SHP77 treated with DMSO at 0.1 percent for 48 hours (cell line): ENCODE results near the gene ANKDD1A.

Source experiments
- DNase-seq: peaks from one replicate; lab custom pipeline; 2025; lab: John Stamatoyannopoulos, UW

ANKDD1A gene

DNA sequence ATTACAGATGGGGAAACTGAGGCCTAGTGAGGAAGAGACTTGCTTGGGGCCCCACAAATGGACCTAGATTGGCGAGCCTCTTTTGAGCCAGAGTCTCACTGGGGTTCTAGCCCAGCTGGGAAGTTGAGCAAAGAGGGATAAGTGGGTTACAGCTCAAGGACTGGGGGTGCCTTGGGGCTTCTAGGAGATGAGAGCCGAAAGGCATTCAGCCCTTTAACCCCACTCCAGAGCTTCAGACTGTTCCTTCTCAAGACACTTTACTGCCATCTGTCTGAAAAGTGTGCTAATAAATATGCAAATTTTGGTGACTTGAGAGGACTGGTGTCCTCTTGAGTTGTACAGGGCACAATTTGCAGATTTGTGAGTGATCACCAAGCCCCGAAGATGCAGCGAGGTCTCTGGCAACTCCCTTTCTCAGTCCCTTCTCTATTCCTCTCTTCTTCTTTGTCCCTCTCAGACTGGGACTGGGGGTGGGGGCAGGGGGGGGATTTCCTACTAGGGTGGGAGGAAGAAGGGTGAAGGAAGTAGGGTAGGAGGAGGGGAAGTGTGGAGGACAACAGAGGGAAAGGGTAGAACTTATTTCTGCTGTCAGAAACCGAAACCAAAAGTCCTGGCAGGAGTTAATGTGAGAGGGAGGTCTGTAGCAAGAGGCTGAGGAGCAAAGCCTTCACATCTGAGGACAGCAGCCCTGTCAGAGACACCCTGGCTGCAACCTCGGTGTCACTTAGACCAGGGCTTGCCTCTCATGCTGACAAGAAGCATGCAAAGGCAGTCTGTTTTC is 16.2 kb upstream of the ANKDD1A start:
- DNase-seq = no peak

DNA sequence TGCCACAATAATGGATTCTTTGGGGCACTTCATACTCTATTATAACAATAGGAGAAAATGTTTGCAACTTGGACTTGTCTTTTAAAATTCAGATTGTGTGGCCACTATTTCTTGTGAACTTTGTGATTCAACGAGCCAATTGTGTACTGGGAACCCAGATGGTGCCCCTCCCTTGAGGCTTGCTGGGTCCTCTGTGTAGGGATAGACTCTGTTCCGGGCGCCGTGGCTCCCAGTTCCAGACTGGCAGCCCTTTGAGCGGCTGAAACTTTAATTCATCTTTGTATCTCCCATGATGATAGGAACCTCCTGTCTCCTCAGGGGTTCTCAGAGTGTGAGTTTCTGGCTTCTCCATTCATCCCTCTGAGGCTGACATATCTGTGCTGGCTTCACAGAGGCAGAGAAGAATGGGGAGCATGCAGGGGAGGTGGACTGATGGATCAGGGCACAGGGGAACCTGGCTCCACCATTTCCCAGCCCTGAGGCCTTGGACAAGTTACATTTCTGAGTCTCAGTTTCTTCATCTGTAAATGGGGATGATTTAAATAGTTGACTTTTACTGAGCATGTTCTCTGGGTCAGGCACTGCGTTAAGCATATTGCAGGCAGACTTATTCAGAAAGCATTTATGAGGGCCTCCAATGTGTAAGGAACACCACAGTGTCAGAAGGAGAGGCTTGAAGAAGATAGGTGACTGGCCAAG is 15.2 kb upstream of the ANKDD1A start:
- DNase-seq = no peak

DNA sequence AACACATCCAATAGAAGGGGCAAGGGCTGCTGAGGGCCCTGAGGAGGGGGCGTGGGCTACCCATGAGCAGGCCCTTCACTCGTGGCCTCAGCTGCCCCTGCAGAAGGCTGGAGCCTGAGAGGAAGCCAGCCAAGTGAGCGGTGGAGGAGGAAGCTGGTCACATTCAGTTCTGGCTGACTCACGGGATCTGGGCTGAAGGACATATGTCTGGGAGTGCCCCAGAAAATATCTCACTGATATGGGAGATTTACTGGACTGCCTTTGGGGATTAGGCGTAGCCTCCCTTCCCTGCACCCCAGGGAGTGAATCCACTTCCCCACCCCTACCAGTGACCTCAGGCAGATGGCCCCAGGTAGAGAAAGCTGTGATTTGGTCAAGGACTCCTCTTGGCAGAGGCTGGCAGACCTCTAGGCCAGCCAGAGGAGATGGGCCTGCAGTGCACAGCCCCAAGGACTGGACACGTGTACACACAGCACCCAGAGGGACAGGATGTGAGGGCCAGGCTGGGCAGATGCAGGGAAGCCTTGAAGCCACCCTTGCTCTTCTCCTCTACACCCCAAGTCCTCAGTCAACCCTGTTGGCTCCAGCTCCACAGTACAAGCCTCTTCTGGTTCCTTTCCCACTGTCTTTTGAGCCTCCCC is 14.2 kb upstream of the ANKDD1A start:
- DNase-seq = no peak

DNA sequence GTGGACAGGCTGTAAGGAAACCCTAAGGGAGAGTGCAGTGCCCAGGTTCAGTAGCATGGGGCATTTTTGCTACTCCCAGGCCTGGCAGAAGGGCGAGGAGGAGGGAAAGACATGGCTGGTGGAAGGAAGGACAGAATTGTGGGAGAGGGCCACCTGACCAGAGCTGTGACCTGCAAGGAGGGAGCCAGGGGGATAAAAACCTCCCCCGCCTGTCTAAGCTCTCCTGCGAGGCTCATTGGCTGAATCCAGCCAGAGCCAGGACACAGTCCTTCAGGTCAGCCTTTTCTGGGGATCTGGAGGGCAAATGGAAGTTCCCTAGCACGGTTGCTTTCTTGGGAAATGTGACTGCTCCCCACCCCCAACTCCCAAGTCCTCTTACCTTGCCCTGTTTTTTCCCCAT is 13.3 kb upstream of the ANKDD1A start:
- no peak for DNase-seq

DNA sequence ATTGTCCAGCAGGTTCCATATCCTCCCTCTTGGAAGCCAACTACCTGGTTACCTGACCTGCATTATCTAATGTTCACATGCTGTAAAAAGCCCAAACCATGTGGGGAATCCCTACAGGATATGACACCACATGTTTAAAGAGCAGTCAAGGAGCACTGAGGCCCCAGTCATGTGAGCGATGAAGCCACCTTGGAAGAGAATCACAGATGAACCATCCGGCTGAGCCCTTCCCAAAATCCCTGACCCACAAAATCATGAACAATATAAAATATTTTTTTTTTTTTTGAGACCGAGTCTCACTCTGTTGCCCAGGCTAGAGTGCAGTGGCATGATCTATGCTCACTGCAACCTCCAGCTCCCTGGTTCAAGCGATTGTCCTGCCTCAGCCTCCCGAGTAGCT is 10.6 kb upstream of the ANKDD1A start:
- DNase-seq = no peak

DNA sequence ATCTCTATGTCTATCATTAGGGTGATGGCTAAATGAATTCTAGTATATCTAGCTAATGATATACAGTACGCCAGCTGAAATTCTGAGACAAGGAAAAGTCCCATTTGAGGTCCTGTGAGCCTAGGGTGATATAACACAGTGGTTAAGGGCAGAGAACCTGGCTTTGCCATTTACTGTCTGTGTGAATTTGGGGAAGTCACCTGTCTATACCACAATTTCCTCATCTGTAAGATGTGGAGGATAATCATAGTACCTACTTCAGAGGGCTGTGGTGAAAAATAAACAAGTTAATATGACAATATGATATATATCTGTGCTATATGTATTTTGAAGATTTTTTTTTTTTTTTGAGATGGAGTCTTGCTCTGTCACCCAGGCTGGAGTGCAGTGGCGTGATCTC is 9.8 kb upstream of the ANKDD1A start:
- DNase-seq = no peak

DNA sequence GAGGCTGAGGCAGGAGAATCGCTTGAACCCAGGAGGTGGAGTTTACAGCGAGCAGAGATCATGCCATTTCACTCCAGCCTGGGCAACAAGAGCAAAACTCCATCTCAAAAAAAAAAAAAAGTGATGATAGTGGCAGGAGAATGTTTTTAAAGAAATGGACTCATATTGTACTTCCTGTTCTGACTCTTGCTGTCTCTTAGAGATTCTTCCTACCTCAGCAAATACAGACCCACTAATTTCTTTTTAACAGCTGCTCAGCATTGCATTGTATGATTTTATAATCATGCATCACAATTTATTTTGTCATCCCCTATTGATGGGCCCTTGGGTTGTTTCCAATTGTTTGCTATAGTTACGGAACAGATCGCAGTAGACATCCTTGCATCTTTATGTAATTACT is 8.8 kb upstream of the ANKDD1A start:
- DNase-seq = no peak

DNA sequence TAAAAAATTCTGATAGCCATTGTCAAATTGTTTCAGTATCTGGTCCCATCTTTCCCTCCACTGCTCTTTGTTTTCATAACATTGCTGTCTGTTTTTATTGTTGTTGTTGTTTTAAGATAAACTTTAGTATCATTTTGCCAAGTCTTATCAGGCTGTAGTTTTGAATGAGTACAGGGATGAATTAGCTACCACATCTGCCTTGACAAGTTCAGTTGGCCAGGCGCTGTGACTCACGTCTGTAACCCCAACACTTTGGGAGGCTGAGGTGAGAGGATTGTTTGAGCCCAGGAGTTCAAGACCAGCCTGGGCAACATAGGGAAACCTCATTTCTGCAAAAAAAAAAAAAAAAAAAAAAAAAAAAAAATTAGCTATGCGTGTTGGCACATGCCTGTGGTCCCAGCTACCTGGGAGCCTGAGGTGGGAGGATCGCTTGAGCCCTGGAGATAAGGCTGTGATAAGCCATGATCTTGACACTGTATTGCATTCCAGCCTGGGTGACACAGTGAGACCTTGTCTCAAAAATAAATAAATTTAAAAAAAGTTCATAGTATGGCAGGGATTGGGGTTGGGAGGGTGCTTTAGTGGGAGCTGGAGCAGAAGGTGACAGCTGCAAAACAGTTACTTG is 8.3 kb upstream of the ANKDD1A start:
- DNase-seq = no peak

DNA sequence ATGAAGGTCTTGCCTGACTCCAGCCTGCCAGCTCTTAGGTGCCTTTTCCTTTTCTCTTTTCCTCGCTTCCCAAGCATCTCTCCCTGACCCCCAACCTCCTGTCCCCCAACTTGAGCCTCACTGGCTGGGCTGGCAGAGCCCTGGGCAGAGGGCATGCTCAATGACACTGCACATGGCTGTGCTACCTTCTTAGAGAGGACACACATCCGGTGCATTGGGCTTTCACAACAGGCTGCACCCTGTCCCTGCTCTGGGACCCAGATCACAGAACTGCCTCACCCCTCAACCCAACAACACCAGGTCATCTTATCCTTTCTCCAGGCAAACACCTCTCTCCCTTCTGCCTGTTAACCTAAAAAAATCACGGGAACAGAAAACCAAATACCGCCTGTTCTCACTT is 7.5 kb upstream of the ANKDD1A start:
- DNase-seq = no peak

DNA sequence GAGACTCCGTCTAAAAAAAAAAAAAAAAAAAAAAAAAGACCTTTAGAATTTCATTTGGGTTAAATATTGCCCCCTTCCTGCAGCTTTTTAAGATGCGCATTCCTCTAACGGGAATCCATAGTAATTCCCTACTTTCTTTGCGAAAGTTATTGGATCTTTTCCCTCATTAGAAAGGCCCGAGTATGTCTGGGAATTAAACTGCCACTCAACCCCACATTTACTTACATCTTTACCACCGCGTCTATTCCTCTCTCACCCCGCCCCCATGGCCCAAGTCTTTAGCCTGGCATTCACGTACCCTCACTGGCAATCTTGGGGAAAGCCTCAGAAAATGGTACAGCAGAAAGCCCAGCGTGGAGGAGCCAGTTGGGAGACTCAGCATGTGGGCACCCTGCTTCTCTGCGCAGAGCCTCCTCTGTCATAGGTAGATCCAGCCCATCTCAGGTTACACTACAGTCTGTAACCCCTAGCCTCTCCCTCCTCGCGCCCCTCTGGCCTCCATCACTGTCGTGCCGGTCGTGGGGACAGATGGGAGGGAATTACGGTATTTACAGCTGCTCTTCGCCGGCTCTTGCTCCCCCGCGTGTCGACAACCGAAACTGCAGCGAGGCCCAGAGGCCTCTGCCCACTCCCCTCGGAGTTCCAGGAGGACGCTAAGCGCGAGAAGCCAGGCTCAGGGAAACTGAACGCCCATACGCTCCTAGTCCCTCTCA is 6.4 kb upstream of the ANKDD1A start:
- peak; percentile 55 for DNase-seq

DNA sequence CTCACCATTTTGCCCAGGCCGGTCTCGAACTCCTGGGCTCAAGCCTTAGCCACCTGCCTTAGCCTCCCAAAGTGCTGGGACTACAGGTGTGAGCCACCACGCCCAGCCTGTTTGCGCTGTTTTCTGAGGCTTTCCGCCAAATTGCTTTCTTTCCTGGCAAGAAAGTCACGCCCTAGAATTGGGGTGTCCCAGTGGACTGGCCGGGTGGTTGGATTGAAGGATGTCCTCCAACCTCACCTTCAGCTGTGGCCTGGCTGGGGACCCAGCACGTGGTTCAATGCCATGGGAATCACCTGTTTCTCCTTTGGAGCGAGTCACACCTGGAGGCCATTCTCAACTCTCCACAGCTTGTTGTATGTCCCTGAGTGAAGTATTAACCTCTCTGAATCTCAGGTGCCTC is 5.8 kb upstream of the ANKDD1A start:
- no peak for DNase-seq

DNA sequence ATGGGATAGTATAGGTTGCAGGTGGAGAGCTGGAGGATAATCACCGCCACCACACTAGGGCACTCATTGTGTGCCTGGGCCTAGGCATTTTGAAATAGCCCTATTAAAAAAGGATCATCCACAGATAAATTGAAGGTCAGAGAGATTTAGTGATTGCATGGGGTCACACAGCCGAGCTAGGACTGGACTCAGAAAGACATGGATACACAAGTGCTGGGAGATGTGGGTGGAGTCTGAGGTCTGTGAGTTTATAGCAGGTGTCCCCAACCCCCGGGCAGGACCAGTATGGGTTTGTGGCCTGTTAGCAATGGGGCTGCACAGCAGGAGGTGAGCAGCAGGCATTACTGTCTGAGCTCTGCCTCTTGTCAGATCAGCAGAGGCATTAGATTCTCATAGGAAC is 5.3 kb upstream of the ANKDD1A start:
- no peak for DNase-seq

DNA sequence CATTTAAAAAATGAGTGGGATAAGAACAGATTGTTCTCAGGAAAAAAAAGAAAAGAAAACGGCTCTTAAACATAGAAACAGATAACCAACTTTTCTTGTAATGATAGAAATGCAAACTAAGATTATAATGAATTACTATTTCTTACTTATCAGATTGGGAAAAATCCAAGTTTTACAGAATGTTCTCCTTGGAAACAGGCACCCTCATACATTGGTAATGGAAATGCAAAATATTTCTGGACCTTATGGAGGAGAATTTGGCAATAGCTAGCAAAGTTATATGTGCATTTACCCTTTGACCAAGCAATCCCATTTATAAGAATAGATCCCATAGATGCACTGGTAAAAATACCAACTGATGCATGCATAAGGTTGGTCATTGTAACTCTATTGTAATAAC is 3.7 kb upstream of the ANKDD1A start:
- no peak for DNase-seq

DNA sequence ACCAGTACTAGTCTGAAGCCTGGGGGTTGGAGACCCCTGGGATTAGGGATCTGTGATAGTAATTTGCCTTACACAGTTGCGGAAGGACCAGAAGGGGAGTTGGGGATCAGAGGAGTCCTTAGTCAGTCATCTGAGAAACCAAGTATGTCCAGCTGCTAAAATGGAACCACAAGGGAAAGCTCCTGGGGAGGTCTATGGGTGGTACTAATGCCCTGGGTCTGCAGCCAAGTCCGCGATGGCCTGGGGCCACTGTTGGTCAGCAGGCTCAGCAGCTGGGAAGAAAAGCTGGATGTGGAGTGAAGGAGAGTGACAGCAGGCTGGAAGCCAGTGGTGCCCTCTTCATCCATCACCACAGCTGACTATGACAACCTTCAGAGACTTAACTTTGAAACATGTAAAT is 2.2 kb upstream of the ANKDD1A start:
- no peak for DNase-seq

DNA sequence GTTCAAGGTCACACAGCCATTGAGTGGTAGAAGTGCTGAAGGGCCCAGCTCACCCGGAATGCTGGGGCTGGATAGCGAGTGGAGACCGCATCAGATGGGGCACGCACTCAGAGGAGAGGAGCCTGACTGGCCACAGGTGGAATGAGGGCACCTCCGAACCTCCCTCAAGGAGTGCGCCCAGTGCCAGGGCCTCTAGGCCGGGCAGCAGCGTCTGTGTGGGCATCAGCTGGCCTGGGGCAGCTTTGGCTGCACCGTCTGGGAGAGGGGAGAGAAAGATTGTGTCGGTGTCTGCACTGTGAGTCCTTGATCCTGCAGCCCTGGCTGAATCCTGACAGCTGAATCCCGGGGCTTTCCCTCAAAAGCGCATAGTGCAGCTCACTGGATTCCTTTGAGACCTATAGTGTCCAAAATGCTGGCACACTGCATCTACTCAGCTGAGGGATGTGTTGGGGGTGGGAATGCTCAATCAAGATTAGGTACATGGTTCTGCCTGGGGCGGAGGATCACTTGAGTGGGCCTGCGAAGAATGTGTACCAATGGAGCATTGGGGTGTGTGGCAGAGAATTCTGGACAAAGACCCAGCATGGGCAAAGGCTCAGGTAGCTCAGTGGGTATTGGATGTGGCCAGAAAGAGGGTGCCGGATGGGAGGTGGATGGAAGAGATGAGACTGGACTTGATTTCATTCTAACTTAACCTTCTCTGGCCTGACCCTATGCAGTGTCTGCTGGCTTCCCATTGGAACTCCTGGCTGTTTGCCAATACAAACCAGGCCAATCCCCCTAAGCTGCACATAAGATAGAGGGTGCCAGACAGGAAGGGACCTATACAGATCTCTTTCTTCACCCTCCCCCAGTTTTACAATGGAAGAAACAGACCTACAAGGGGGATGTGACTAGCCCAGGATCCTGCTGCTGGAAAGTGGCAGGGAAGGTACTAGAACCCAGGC is 950 bp downstream of the ANKDD1A start:
- no peak for DNase-seq

DNA sequence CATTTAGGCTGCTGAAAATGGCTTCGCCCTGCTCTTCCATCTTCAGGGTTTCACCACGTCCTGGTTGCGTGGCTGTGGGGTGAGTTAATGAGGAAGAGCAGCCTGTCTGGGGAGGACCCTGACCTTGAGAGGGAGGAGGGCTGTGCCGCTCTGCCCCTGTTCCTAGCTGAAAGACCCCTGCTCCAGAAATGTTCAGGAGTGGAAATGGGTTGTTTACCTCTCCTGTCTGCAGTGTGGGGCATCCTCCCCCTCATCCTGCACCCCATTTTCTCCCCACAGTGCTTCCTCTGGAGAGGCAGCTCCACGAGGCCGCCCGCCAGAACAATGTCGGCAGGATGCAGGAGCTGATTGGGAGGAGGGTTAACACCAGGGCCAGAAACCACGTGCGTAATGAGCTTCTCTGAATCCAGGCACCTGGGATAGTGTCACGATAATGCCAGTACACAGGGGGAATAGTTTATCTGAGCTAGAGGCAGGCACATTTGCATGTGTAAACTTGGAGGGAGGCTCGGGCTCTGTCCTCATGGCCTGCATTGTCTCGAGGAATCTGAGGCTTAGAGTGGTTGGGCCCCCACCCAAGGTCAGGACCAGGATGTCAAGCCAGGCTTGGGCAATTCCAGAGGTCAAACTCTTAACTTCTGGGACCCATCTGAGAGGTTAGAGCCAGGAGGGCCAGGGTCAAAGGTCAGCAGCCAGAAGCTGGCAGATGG is 4.0 kb downstream of the ANKDD1A start:
- no peak for DNase-seq

DNA sequence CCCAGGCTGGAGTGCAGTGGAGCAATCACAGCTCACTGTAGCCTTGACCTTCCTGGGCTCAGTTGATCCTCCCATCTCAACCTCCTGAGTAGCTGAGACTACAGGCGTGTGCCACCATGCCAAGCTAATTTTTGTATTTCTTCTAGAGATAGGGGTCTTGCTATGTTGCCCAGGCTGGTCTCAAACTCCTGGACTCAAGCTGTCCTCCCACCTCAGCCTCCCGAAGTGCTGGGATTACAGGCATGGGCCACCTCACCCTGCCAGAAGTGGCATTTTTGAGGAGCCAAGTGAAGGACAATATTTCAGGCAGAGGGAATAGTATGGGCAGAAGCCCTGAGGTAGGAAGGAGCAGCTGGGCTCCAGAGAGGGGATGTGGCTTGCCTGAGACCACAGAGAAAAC is 4.7 kb downstream of the ANKDD1A start:
- no peak for DNase-seq

DNA sequence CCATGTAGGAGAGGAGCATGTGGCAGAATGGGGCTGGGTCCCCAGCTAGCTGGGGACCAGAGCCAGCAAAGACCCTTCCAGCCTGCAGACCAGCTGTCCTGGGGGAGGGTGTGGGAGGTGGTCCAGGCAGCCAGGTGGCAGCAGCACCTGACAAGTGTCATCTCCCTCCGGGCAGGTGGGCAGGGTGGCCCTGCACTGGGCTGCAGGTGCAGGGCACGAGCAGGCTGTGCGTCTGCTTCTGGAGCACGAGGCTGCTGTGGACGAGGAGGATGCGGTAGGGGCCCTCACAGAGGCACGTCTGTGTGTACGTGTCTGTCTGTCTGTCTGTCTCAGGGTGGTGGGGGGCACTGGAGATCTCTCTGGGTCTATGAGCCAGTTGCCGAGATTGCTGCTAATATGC is 5.5 kb downstream of the ANKDD1A start:
- DNase-seq = no peak

DNA sequence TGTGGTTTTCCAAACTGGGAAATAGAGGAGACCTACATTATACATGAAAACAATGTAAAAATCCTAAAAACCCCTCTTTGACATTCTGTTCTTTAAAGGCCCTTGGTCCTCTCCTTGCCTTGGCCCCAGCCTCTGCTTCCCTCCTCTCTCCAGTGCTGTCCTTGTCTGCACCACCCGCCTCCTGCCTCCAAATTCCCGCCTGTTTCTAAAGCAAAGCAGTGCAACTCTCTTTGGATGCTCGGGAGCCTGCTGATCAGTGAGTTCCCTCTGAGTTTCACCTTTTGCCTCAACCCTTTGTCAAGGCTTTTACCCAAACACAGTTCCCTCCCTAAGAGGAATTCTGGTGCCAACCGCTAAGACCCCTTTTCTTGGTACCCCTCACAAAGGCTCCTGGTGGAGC is 8.0 kb downstream of the ANKDD1A start:
- DNase-seq = no peak

DNA sequence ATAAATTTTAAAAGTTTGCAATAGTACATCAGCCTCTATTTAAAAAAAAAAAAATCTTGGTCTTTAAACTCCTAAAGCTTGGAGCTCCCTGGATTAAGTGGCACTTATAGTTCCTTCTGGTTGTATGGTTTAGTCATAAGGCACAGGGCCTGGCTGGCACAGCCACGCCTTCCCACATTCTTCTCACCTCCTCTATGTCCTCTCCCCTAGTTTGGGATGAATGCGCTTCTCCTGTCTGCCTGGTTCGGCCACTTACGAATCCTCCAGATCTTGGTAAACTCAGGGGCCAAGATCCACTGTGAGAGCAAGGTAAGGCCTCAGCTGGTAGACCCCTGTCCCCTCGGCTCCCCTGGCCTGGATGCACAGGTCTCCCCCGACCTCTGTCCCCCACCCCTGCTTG is 10.0 kb downstream of the ANKDD1A start:
- DNase-seq = no peak
